NCI-H69 (cell line): ENCODE results near the gene TTI1.

ENCODE experiments used
- DNase-seq: peaks from one replicate; lab custom pipeline; 2025; lab: John Stamatoyannopoulos, UW

TTI1 gene

DNA sequence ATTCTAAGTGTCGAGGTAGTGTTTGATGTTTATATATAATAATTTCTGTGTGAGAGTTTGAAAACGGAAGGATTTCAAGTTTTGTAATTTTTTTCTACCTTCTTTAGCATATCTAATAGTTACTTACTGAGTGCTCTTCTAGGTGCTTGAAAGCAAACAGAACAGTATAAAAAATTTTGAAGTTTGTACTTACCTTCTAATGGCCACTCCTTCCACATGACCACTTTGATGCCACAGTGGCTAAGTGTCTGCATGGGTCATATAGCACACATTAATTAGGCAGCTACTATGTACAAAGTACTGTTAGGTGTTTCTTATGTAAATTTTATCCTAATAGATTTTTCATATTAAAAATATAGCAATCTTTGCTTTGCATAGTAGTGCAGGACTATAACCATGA lies 21.4 kb upstream of the TTI1 start:
- no peak for DNase-seq

GRCh38 chr20:38052870-38053269 lies 19.6 kb upstream of the TTI1 start:
- no peak for DNase-seq

- no peak for DNase-seq
Observed at GRCh38 chr20:38050686-38051085, 17.4 kb upstream of the TTI1 start.

DNA sequence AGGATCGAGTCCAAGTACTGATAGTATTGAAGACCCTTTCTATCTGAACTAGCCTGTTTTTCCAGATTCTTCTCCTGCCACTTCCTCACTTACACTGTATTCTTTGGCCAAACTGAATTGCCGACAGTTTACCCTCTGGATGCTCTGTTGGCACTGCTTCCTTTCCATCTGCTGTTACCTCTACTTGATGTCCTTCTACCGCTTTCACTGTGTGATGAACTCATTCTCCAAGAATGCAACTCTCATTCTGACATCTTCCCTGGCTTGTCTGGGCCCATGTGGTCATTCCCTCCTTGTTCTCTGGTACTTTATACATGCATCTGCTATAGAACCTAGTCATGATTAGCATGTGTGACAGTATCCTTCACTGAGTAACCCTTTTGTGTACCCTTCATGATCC lies 16.5 kb upstream of the TTI1 start:
- no peak for DNase-seq

GRCh38 chr20:38046572-38046971 lies 13.3 kb upstream of the TTI1 start:
- no peak for DNase-seq

DNA sequence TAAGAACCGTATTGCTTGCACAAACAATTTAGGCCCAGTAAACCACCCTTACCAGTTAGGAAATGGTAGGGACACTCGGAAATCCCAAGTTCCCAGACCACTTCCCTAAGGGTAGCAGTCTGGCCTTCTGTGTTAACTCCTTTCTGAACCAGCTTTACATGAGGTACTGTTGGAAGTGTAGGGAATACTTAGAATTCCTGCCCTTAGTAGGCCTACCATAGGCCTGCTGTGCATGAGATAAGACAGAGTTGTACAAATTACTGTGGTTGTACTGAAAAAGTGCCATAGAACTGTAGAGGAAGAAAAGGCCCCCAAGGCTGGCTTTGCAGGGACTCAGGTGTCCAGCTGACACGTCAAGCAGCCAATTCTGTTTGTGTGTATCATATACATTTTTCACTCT lies 11.4 kb upstream of the TTI1 start:
- no peak for DNase-seq

GRCh38 chr20:38043512-38044300 lies 10.4 kb upstream of the TTI1 start:
- DNase-seq = no peak

GRCh38 chr20:38040276-38040675 lies 7.0 kb upstream of the TTI1 start:
- no peak for DNase-seq

GRCh38 chr20:38036366-38036765 lies 3.1 kb upstream of the TTI1 start:
- DNase-seq = no peak

GRCh38 chr20:38034961-38035360 lies 1.7 kb upstream of the TTI1 start:
- DNase-seq = no peak

DNA sequence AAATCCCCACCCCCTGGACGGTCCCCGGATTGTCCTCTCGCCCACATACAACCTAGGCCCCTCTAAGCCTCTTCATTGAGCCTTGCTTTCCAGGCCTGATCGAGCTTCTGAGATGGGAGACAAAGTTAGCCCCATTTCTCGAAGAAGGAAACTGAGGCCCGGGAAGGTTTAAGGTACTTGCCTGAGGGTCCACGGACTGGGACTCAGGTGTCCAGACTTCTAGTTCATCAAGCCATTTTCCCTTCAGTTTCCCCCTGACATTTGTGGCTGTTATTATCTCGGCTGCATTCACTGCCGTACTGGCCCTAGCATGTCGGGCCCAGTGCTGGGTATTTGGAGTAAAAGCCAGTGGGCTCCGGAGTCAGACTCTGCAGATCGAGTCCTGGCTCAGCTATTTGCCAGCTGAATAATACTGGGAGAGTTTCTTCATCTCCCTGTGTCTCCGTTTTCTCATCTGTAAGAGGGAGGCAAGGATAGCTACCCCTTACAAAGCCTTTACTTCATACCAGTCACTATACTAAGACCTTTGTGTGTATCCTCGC lies 923 bp upstream of the TTI1 start:
- DNase-seq = peak; percentile 15

DNA sequence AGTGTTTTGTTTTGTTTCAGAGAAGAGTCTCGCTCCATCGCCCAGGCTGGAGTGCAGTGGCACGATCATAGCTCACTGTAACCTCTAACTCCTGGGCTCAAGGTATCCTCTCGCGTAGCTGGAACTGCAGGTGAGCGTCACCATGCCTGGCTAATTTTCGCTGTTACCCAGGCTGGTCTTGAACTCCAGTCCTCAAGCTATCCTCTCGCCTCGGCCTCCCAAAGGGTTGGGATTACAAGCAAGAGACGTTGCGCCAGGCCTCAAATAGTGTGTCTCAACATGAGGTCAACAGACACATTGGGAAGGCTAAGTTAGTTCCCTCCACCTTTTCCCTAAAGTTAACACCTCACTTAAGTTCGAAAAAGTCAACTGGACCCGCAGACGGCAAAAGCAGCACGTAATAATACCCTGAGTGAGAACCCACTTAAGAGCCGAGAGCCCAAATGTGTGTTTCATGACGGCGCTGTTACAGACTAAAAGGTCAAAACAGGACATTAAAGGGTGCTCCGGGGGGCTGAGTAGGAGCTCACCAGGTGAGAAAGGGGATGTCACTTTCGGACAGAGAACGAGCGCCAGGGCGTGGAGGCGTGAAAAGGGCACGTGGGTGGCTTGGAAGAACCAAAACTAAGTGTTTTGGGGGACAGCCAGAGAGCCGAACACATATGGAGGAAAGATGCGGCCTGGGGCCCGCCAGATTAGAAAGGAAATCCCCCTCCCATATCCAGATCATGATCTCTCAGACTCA lies 499 bp downstream of the TTI1 start:
- DNase-seq = peak; percentile 71

GRCh38 chr20:38031957-38032356 lies 1.3 kb downstream of the TTI1 start:
- DNase-seq = no peak

DNA sequence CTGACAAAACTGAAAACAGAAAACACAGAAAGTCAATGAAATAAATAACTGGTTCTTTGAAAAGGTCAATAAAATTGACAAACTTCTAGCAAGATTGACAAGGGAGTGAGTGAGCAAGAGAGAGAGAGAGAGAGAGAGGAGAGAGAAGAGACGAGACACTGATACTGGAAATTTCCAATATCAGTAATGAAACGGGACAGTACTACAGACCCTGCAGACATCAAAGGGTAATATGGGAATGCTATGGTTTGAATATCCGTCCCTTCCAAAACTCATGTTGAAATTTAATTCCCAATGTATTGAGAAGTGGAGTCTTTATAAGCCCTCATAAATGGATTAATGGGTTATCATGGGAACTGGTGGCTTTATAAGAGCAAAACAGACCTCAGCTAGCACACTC lies 3.8 kb downstream of the TTI1 start:
- no peak for DNase-seq

- DNase-seq = no peak
Observed at GRCh38 chr20:38024496-38024895, 8.8 kb downstream of the TTI1 start.

GRCh38 chr20:38023181-38024001 lies 9.9 kb downstream of the TTI1 start:
- no peak for DNase-seq

DNA sequence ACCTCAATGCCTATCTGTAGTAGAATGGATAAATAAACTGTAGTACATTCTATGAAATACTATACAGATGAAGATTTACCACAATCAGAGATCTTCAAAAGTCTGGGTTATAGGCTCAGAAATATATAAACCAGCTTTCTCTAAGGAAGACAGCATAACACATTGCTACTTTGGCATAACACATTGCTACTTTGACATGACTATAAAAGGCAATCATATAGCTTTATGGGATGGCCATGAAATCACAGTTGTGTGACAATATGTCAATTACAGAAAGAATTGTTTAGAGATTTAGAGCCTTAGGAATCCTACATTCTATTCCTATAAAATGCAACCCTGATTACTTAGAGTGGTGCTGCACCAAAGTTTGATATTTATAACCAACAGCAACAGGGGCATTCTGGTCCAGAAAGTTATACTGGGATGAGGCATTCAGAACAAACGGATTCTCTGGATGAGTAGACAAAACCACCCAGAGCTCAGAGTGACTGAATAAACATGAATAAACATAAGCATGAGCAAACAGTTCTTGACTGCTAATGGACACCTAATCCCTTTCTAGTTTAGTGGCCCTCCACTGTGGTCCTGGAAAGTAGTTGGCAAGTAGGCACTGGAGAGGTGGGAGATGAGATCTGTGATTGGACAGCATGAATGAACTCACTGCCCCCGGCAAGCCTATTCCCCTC lies 12.0 kb downstream of the TTI1 start:
- DNase-seq = no peak

- DNase-seq = no peak
Observed at GRCh38 chr20:38018385-38018784, 14.9 kb downstream of the TTI1 start.

DNA sequence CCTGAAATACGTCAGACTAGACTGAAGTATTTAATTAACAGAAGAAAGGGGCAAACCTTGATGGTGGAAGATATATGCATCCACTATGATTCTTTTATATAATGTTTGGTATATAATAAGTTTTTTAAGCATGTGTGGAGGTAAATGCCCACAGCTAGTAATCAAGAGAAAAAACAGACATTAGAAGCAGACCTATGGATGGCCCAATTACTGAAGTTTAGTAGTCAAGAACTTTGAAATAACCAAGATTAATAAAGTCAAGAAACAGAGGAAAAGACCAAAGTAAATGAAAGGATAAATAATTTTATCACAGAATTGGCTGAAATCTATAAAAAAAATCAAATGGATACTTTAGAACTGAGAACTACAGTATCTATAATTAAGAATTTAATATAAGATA lies 15.3 kb downstream of the TTI1 start:
- no peak for DNase-seq

GRCh38 chr20:38013887-38014286 lies 19.4 kb downstream of the TTI1 start:
- DNase-seq = no peak

DNA sequence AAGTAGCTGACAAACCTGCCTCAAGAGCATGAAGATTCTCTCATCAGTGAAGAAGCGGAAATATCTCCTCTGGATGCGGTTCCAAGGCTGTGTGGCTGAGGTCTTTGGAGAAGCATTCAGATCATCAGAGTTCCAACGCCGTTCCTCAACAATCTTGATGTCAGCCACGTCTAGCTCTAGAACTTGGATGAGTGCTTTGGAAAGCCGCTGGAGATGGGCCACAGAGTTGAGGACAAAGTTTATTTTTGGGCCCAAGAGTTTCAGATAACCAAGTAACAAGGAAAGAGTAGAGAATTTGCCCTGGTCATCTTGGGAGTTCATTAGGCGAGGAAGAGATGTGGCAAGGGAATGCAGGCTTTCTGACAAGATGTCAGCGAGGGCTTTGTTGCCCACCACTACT lies 20.9 kb downstream of the TTI1 start:
- no peak for DNase-seq

DNA sequence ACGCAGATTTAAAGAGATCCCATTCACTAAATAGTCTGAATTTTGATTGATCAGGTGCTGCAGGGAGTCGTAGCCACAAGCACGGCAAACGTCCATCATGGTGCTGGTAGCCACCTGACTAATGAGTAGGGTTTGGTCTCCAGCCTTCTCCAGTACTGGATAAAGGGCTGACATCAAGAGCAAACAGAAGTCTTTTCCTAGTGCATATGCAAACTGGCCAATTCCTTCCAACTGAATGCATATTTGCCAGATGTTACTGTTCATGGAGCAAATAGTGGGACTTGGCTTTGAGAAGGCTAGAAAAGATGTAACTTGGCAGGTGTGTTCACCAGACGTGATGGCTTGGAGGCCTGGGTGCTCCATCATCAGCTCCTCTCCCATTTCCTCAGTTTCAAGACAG lies 21.6 kb downstream of the TTI1 start:
- DNase-seq = no peak
